ENCODE results near the gene WDR81. TPM values are rescaled to one million over a fixed set of nuclear protein-coding genes. Genes with fewer than 3 reads are reported as not detected.

The WDR81 gene
- total RNA-seq, 1 donor from 2014 or later = 49.9 TPM

- Histone ChIP-seq H3K36me3 (peaks cover 94% of the 10 kb centered on the region), H3K4me1 (peaks cover 56% of the 10 kb centered on the region)
- no peak for TF ChIP-seq CTCF (IDR thresholded peaks at IDR 0.05)
These were observed 6.6 kb downstream of the WDR81 start for GRCh38 chr17:1731194-1731506.

DNA sequence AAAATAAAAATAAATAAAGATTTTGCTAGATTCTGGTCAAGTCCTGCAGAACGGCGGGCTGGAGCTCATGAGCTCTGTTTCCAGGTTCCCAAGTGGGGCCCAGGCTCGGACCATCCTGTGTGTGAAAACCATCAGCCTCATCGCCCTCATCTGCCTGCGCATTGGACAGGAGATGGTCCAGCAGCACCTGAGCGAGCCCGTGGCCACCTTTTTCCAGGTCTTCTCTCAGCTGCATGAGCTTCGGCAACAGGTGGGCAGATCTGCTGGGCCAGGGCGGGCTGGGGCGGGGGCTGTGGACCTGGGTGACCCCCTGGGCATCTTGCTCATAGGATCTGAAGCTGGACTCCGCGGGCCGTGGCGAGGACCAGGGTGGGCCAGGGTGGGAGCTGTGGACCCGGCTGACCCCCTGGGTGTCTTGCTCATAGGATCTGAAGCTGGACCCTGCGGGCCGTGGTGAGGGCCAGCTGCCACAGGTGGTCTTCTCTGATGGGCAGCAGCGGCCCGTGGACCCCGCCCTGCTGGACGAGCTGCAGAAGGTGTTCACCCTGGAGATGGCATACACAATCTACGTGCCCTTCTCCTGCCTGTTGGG, 7.8 kb downstream of the WDR81 start:
- Histone ChIP-seq H3K9me3 (no peaks in the 10 kb centered on the region), H3K4me1 (peaks cover 56% of the 10 kb centered on the region), H3K27ac (no peak overlapping the region), H3K4me3 (no peak overlapping the region), H3K36me3 (peaks cover 90% of the 10 kb centered on the region), H3K27me3 (ENCODE audit: low read depth) (no peaks in the 10 kb centered on the region)
- intact Hi-C loops (cut with DNase I) = no loop called here
- TF ChIP-seq CTCF (IDR thresholded peaks at IDR 0.05) = no peak
- DNase-seq (no peak), ATAC-seq (no peak)

More at GRCh38 chr17:1731194-1731506, 6.6 kb downstream of the WDR81 start:
- Histone ChIP-seq H3K4me3 (no peak overlapping the region), H3K27ac (peak overlapping the region; percentile 84), H3K9me3 (no peaks in the 10 kb centered on the region), H3K27me3 (ENCODE audit: low read depth) (no peaks in the 10 kb centered on the region)
- ATAC-seq = peak in 1 of 2 donors; percentile 2
- intact Hi-C loops (cut with DNase I) = no loop called here
- DNase-seq = no peak

GRCh38 chr17:1732833-1733321, 8.4 kb downstream of the WDR81 start:
- H3K36me3 ChIP-seq = peaks cover 90% of the 10 kb centered on the region
- peaks cover 57% of the 10 kb centered on the region for H3K4me1 ChIP-seq
- H3K4me3 ChIP-seq = no peak overlapping the region
- no peaks in the 10 kb centered on the region for H3K27me3 ChIP-seq (ENCODE audit: low read depth)
- TF ChIP-seq CTCF (IDR thresholded peaks at IDR 0.05) = no peak
- intact Hi-C loops (cut with DNase I) = no loop called here
- DNase-seq (no peak), ATAC-seq (no peak)
- no peaks in the 10 kb centered on the region for H3K9me3 ChIP-seq
- no peak overlapping the region for H3K27ac ChIP-seq

DNA sequence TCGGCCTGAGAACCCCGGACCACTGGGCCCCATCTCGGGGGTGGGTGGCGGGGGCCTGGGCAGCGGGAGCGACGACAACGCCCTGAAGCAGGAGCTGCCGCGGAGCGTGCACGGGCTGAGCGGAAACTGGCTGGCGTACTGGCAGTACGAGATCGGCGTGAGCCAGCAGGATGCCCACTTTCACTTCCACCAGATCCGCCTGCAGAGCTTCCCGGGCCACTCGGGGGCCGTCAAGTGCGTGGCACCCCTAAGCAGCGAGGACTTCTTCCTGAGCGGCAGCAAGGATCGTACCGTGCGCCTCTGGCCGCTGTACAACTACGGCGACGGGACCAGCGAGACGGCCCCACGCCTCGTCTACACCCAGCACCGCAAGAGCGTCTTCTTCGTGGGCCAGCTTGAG, 9.3 kb downstream of the WDR81 start:
- peaks cover 85% of the 10 kb centered on the region for H3K36me3 ChIP-seq
- H3K4me1 ChIP-seq = peaks cover 52% of the 10 kb centered on the region
- no peak for ATAC-seq
- intact Hi-C loops (cut with DNase I) = no loop called here
- no peak for DNase-seq
- no peak overlapping the region for H3K27ac ChIP-seq
- H3K4me3 ChIP-seq = no peak overlapping the region
- no peak for TF ChIP-seq CTCF (IDR thresholded peaks at IDR 0.05)
- H3K27me3 ChIP-seq (ENCODE audit: low read depth) = no peaks in the 10 kb centered on the region
- no peaks in the 10 kb centered on the region for H3K9me3 ChIP-seq

GRCh38 chr17:1735418-1735817, 10.9 kb downstream of the WDR81 start:
- no peaks in the 10 kb centered on the region for H3K27me3 ChIP-seq (ENCODE audit: low read depth)
- no peak for TF ChIP-seq CTCF (IDR thresholded peaks at IDR 0.05)
- H3K9me3 ChIP-seq = no peaks in the 10 kb centered on the region
- ATAC-seq (no peak), DNase-seq (no peak)
- no peak overlapping the region for H3K27ac ChIP-seq
- H3K36me3 ChIP-seq = peaks cover 74% of the 10 kb centered on the region
- peaks cover 37% of the 10 kb centered on the region for H3K4me1 ChIP-seq
- no peak overlapping the region for H3K4me3 ChIP-seq
- intact Hi-C loops (cut with DNase I) = no loop called here

Measured in lower lobe of right lung (tissue), 2 donors.